ENCODE measurements around the gene TUBG2.

DNA sequence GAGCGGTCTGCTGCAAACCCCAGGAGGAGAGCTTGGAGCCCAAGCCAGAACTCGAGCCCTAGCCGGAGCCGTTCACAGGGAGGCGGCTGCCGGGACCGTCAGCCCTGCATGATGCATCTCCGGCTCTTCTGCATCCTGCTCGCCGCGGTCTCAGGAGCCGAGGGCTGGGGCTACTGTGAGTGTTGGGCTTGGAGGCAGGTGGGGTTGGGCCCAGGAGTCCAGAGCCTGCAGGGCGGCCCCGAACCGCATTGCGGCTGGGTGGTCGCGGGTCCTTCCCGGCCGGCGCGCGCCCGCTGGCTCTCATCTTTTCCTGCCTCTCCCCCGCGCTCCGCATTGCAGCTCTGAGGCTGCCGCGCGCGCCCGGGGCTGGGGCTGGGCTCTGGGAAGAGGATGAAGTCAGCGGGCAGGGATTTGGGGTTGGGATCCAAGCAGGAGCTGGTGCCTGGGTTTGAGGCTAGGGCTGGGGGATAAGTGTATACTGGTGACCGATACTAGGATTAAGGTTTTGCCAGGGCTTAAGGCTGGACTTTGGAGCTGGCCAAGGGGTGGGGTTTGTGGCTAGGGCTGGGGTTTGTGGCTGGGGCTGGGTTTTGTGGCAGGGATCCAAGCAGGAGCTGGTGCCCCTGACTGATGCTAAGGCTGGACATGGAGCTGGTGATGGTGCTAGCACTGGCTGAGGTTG is 23.8 kb downstream of the TUBG2 start:
- TF ChIP-seq CTCF (IDR thresholded peaks at IDR 0.05) (no peak), MAX (CRISPR knock-in tag; IDR thresholded peaks at IDR 0.05) (peak; percentile 21), ZNF423 (CRISPR knock-in tag; IDR thresholded peaks at IDR 0.05) (no peak), TEAD4 (CRISPR knock-in tag; IDR thresholded peaks at IDR 0.05) (no peak), ELF4 (CRISPR knock-in tag; IDR thresholded peaks at IDR 0.05; ENCODE audit: low read depth) (no peak), SP1 (CRISPR knock-in tag; conservative IDR thresholded peaks at IDR 0.05) (no peak), MYBL2 (CRISPR knock-in tag; IDR thresholded peaks at IDR 0.05) (no peak), ZNF396 (CRISPR knock-in tag; IDR thresholded peaks at IDR 0.05; ENCODE audit: borderline replicate concordance) (no peak)
- TF ChIP-seq, protein P1, sequence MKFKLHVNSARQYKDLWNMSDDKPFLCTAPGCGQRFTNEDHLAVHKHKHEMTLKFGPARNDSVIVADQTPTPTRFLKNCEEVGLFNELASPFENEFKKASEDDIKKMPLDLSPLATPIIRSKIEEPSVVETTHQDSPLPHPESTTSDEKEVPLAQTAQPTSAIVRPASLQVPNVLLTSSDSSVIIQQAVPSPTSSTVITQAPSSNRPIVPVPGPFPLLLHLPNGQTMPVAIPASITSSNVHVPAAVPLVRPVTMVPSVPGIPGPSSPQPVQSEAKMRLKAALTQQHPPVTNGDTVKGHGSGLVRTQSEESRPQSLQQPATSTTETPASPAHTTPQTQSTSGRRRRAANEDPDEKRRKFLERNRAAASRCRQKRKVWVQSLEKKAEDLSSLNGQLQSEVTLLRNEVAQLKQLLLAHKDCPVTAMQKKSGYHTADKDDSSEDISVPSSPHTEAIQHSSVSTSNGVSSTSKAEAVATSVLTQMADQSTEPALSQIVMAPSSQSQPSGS (CRISPR knock-in tag; IDR thresholded peaks at IDR 0.05; ENCODE audit: borderline replicate concordance, low read depth): no peak
- TF ChIP-seq, protein P2, sequence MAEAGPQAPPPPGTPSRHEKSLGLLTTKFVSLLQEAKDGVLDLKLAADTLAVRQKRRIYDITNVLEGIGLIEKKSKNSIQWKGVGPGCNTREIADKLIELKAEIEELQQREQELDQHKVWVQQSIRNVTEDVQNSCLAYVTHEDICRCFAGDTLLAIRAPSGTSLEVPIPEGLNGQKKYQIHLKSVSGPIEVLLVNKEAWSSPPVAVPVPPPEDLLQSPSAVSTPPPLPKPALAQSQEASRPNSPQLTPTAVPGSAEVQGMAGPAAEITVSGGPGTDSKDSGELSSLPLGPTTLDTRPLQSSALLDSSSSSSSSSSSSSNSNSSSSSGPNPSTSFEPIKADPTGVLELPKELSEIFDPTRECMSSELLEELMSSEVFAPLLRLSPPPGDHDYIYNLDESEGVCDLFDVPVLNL (CRISPR knock-in tag; IDR thresholded peaks at IDR 0.05; ENCODE audit: borderline replicate concordance, low read depth): no peak

Measured in WTC11 (cell line).